IPS DF 4.7 (cell line): Measurements from ENCODE around the gene DTWD2.
"Not testable (repeated sequence)": the region's sequence is repeated elsewhere in the genome, so short reads cannot be mapped to it uniquely, and the experiment has no call there.

Source experiments
- DNase-seq: peaks from one replicate; pipeline ENCODE4 v3.0.0-alpha.2; 2013; ENCODE audit warnings: low spot score; ENCODE audit errors: extremely low read depth

The DTWD2 gene

GRCh38 chr5:118876852-118877251 is 111.5 kb downstream of the DTWD2 start:
- not testable (repeated sequence) for DNase-seq

DNA sequence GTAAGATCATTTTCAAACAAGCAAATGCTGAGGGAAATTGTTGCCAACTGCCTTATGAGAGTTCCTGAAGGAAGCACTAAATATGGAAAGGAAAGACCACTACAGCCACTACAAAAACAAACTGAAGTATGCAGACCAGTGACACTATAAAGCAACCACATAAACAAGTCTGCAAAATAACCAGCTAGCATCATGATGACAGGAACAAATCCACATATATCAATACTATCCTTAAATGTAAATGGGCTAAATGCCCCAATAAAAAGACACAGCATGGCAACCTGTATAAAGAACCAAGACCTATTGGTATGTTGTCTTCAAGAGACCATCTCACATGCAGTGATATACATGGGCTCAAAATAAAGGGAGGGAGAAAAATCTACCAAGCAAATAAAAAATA is 113.2 kb downstream of the DTWD2 start:
- no peak for DNase-seq

GRCh38 chr5:118873417-118873816 is 114.9 kb downstream of the DTWD2 start:
- DNase-seq = no peak

DNA sequence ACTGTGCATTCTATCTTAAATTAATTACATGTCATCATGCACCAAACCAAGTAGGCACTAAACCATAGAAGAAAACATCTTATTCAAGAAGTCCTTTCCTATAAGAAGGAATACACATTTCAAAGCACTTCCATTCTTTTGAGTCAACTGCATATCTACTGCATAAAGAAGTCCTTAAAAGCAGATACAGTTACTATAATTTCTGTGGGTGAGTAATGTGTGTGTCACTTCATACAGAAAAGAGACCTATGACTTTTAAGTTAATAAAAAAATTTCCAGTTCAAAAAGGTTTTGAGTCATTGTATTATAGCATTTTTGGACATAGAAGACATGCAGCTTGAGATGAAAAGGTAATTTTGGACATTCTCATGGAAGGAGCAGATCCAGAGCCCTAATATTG is 125.0 kb downstream of the DTWD2 start:
- no peak for DNase-seq

GRCh38 chr5:118862596-118862995 is 125.8 kb downstream of the DTWD2 start:
- DNase-seq = no peak

- DNase-seq = no peak
Observed at GRCh38 chr5:118857700-118858099, 130.6 kb downstream of the DTWD2 start.

DNA sequence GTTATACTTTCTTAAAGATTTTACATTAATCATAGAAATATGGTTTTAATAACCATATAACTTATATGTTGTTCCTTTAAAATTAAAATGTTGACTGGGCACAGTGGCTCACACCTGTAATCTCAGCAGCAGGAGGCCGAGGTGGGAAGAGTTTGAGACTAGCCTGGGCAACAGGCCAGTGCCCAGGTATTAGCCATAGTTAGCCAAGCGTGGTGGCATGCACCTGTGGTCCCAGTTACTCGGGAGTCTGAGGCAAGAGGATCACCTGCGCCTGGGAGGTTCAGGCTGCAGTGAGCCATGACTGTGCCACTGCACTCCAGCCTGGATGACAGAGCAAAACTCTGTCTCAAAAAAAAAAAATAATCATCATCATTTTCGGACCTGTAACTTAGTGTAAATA is 133.5 kb downstream of the DTWD2 start:
- DNase-seq = no peak

DNA sequence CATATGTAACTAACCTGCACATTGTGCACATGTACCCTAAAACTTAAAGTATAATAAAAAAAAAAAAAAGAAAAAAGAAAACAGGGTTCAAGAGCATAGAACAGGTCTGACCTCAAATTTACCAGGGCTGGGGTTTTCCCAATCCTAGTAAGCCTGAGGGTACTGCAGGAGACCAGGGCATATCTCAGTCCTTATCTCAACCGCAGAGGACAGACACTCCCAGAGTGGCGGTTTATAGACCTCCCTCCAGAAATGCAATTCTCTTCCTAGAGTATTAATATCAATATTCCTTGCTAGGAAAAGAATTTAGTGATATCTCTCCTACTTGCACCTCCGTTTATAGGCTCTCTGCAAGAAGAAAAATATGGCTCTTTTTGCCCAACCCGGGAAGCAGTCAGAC is 136.6 kb downstream of the DTWD2 start:
- DNase-seq = not testable (repeated sequence)

- not testable (repeated sequence) for DNase-seq
Observed at GRCh38 chr5:118849507-118849906, 138.8 kb downstream of the DTWD2 start.

DNA sequence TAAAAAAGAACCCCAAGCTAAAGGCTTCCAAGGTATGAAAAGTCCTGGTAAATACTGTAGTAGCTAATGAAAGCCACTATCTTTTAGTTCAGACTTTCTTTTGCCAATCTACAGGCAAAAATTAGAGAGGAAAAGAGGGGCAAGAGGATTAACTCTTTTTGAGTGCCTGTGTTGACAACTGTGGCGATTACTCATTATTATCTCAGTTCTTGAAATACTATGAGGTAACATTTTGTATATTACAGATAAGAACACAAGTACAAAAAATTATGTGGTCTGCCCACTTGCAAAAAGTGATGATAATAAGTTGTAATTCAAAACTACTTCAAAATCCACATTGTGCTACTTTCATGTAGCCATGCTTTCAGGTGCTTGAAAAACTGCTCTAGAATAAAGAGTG is 144.0 kb downstream of the DTWD2 start:
- DNase-seq = no peak

GRCh38 chr5:118834710-118835109 is 153.6 kb downstream of the DTWD2 start:
- DNase-seq = no peak

DNA sequence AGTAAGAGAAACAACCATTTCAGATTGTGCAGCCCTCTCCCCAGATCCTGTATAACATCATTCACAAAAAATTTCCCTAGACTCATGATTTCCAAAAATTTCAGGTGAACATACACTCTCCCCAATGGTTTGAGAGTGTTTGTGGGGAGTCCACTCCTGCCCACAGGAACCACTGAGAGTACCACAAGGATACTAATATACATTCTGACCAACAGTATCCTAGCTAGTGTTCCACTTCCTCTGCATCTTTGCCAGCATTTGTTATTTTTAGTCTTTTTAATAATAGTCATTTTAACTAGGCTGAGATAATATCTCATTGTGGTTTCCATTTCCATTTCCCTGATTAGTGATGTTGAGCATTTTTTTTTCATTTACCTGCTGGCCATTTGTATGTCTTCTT is 155.4 kb downstream of the DTWD2 start:
- no peak for DNase-seq

DNA sequence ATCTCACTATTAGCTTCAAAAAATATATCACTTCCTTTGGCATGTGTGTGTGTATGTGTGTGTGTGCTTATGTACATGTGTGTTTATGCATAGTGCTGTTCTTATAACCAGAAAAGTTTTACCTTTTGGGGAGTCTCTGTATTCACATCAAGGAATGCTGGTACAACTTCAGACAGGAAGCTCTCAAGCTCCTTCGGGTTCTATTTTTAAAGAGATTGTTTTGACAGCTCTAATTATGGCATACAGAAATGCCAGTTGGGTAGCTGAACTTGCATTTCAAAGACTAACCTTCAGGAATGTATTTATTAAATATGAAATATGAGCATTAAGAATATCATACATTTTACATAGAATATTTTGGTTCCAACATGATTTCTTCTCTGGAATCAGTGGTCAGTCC is 163.1 kb downstream of the DTWD2 start:
- no peak for DNase-seq

GRCh38 chr5:118818604-118819003 is 169.7 kb downstream of the DTWD2 start:
- no peak for DNase-seq

- DNase-seq = no peak
Observed at GRCh38 chr5:118808441-118808840, 179.9 kb downstream of the DTWD2 start.

DNA sequence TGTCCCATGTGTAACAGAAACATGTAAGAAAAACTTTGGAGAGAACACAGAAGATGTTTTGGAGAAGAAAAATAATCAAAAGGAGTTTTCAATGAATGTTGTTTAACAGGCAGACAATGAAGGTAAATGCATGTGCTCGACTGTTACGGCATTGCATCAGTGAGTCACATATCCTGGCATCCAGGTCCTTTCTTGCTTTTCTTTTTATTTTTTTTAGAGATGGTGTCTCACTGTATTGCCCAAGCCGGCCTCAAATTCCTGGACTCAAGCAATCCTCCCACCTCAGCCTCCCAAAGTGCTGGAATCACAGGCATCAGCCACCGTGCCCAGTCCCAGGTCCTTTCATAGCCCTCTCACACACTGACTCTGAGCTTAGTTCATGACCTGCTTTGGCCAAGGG is 181.8 kb downstream of the DTWD2 start:
- no peak for DNase-seq

GRCh38 chr5:118802335-118802734 is 186.0 kb downstream of the DTWD2 start:
- no peak for DNase-seq

GRCh38 chr5:118796081-118796480 is 192.3 kb downstream of the DTWD2 start:
- no peak for DNase-seq

DNA sequence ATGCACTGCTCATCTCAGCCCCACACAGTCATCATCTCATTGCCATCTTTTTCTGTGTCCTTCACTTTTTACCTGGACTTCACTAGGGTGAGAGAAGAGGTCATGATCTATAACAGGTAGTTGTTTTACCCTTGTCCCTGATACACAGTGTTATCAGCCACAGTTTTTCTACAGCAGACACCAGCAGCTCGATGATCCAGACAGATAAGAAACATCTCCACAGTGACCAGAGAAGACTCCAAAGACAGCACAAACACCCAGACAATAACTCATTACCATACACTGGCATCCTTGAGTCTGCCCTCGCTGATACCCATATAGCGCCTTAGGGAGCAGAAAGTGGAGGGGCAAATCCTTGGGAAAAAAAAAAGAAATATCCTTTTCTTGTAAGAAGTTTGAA is 194.1 kb downstream of the DTWD2 start:
- DNase-seq = no peak

GRCh38 chr5:118793652-118794051 is 194.7 kb downstream of the DTWD2 start:
- no peak for DNase-seq

DNA sequence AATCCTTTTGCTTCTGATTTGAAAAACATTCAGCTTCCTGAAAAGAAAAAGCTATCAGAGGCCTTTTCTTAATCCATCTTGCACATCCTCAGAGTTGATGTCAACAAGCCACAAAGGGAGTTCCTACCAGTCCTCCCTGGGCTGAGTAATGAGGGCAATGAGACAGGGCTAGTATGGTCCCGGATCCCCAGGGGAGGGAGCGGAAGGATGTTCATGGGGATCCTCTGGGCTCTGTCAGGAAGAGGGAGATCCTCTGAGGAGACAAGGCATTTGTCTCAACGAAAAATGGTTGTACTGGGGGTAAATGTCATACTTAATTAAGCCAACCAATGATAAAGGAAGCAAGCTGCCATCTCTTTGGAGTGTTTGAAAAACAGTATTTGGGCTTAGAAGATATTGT is 195.3 kb downstream of the DTWD2 start:
- no peak for DNase-seq

GRCh38 chr5:118791926-118792734 is 196.2 kb downstream of the DTWD2 start:
- no peak for DNase-seq

DNA sequence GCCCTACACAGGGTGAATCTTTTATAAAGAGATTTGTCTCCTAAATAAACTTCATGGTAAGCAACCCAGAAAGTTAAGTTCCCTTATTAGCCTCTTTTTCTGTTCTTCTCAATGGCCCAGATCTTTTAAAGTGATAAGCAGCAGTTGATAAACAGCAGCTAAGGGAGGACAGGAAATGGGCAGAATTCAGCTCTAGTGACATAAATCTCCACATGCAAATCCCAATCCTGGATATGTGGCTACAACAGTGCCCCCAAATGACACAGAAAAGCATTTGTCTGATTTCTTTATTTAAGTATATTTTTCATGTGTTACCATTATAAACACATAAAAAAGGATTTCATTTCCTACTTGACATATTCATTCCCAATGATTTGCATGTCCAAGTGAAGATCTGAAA is 199.0 kb downstream of the DTWD2 start:
- no peak for DNase-seq

GRCh38 chr5:118788351-118788750 is 200.0 kb downstream of the DTWD2 start:
- no peak for DNase-seq
